ENCODE results near the gene STAG1. TPM values are rescaled to one million over a fixed set of nuclear protein-coding genes. Genes with fewer than 3 reads are reported as not detected.

Gene STAG1
- polyA plus RNA-seq, 3 donors: 7.2 to 10.0 (median 7.5) TPM

DNA sequence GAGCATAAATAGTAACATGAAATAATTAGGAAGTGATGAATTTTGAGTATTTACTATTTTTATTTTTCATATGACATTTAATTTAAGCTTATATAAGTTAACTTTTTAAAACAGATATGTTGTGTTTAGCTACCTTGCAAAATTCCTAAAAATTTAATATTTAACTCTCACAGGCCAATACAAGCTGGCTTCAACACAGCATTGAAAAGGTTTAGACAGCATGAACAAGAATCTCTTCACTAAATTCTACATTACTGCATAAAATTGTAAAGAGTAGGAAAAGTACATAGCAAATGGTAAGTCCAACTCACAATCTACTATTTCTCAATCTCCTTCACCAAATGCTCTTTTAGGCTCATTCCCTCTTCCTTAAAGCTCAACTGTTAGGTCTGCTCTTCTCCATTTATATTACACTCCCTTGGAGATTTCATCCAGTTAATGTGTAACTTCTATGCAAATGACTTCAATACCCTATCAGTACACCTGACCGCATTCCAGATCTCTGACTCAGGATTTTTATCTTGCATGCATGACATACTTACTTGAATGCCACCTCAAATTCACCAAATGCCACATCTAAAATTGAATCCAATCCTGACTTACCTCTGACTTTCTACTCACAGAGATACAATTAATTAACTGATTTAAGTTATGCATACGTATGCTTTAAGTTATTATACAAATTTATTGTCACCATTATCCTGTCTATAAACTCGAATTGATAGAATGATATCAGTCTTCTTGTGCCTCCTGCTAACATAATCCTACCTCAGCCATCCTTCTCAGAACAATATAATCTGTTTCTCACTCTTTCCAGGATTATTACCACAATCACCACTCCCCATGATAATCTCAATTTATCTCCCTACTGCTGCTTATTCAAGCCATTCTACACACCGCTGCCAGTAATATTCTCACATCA is 127.0 kb downstream of the STAG1 start:
- peak overlapping the region; percentile 2 for H3K9ac ChIP-seq (ENCODE audit: insufficient read depth, low read length, poor library complexity, severe bottlenecking)
- DNase-seq: no peak
- peak overlapping the region in 1 of 2 donors; percentile 47 for H3K27ac ChIP-seq (ENCODE audit: low read depth in 1 of 2, low read length in 2 of 2)
- peaks cover 38% of the 10 kb centered on the region for H3K4me1 Mint-ChIP-seq
- H3K36me3 Mint-ChIP-seq: peaks cover 18 to 27% of the 10 kb centered on the region in 2 donors
- peak overlapping the region; percentile 4 to 80 (median 55) for H3K27ac Mint-ChIP-seq
- H3K79me2 ChIP-seq (ENCODE audit: insufficient read depth, low read length): peaks cover 57% of the 10 kb centered on the region
- peak overlapping the region in 1 of 3 experiments; percentile 22 for H3K4me3 ChIP-seq (replicated peaks in 1 of 3; ENCODE audit: low read depth in 2 of 3, low read length in 3 of 3)
- intact Hi-C loops (cut with micrococcal nuclease): loop anchor here in 1 of 2 donors (5.0 kb wide), 1 partner anchor 127 kb away; the partner anchor contains the start of gene STAG1
- H4K20me1 ChIP-seq (ENCODE audit: insufficient read depth, low read length): no peaks in the 10 kb centered on the region
- 100% methylated on average over 2 of the region's 4 CpGs for WGBS (ENCODE audit: insufficient coverage)
- peaks cover 0 to 6% of the 10 kb centered on the region in 2 donors for H3K9me3 ChIP-seq (replicated peaks in 1 of 2; ENCODE audit: control insufficient read depth in 1 of 2, insufficient read depth in 1 of 2, low read length in 2 of 2)
- H3K4me1 ChIP-seq (ENCODE audit: control insufficient read depth in 1 of 2, insufficient read depth in 2 of 2, low read length in 2 of 2): peaks cover 38 to 49% of the 10 kb centered on the region in 2 donors
- no peaks in the 10 kb centered on the region for H3K27me3 Mint-ChIP-seq (ENCODE audit: low read depth in 3 of 3)
- peaks cover 0 to 16% of the 10 kb centered on the region in 2 donors for H3K36me3 ChIP-seq (replicated peaks in 1 of 2; ENCODE audit: control insufficient read depth in 1 of 2, insufficient read depth in 2 of 2, low read length in 2 of 2)
- H3K9me3 Mint-ChIP-seq: peaks cover 0 to 8% (median 5%) of the 10 kb centered on the region in 7 donors
- no peak overlapping the region for H2AFZ ChIP-seq (ENCODE audit: insufficient read depth, low read depth, low read length, poor library complexity, severe bottlenecking)
- H3K4me2 ChIP-seq (replicated peaks; ENCODE audit: extremely low read depth, low read length, poor library complexity, severe bottlenecking): peak overlapping the region; percentile 10
- H3K4me3 Mint-ChIP-seq: no peak overlapping the region
- H3K27me3 ChIP-seq (ENCODE audit: control insufficient read depth in 2 of 2, insufficient read depth in 2 of 2, low read length in 2 of 2): no peaks in the 10 kb centered on the region
- TF ChIP-seq, protein P1, sequence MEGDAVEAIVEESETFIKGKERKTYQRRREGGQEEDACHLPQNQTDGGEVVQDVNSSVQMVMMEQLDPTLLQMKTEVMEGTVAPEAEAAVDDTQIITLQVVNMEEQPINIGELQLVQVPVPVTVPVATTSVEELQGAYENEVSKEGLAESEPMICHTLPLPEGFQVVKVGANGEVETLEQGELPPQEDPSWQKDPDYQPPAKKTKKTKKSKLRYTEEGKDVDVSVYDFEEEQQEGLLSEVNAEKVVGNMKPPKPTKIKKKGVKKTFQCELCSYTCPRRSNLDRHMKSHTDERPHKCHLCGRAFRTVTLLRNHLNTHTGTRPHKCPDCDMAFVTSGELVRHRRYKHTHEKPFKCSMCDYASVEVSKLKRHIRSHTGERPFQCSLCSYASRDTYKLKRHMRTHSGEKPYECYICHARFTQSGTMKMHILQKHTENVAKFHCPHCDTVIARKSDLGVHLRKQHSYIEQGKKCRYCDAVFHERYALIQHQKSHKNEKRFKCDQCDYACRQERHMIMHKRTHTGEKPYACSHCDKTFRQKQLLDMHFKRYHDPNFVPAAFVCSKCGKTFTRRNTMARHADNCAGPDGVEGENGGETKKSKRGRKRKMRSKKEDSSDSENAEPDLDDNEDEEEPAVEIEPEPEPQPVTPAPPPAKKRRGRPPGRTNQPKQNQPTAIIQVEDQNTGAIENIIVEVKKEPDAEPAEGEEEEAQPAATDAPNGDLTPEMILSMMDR (IDR thresholded peaks at IDR 0.05): no peak

- H4K20me1 ChIP-seq (ENCODE audit: insufficient read depth, low read length): no peaks in the 10 kb centered on the region
- H3K79me2 ChIP-seq (ENCODE audit: insufficient read depth, low read length): peaks cover 59% of the 10 kb centered on the region
- no peak overlapping the region for H2AFZ ChIP-seq (ENCODE audit: insufficient read depth, low read depth, low read length, poor library complexity, severe bottlenecking)
- H3K4me1 ChIP-seq (ENCODE audit: control insufficient read depth in 1 of 2, insufficient read depth in 2 of 2, low read length in 2 of 2): peaks cover 44 to 56% of the 10 kb centered on the region in 2 donors
- H3K4me1 Mint-ChIP-seq: peaks cover 44% of the 10 kb centered on the region
- peak overlapping the region in 1 of 2 donors; percentile 51 for H3K4me3 Mint-ChIP-seq
- TF ChIP-seq, protein P1 (IDR thresholded peaks at IDR 0.05): no peak
- intact Hi-C loops (cut with micrococcal nuclease): loop anchor here in 1 of 2 donors (5.0 kb wide), 1 partner anchor 128 kb away; the partner anchor contains the start of gene STAG1
- DNase-seq: peak; percentile 49 to 79 (median 61)
- H3K4me2 ChIP-seq (replicated peaks; ENCODE audit: extremely low read depth, low read length, poor library complexity, severe bottlenecking): peak overlapping the region; percentile 10
- H3K36me3 Mint-ChIP-seq: peaks cover 14 to 19% of the 10 kb centered on the region in 2 donors
- peak overlapping the region in 1 of 3 experiments; percentile 22 for H3K4me3 ChIP-seq (replicated peaks in 1 of 3; ENCODE audit: low read depth in 2 of 3, low read length in 3 of 3)
- peak overlapping the region in 6 of 7 donors; percentile 38 to 92 (median 80) for H3K27ac Mint-ChIP-seq
- no peaks in the 10 kb centered on the region for H3K27me3 Mint-ChIP-seq (ENCODE audit: low read depth in 3 of 3)
- peaks cover 0 to 8% (median 5%) of the 10 kb centered on the region in 7 donors for H3K9me3 Mint-ChIP-seq
- H3K27ac ChIP-seq (ENCODE audit: low read depth in 1 of 2, low read length in 2 of 2): peak overlapping the region in 1 of 2 donors; percentile 47
- no peaks in the 10 kb centered on the region for H3K27me3 ChIP-seq (ENCODE audit: control insufficient read depth in 2 of 2, insufficient read depth in 2 of 2, low read length in 2 of 2)
- H3K36me3 ChIP-seq (replicated peaks in 1 of 2; ENCODE audit: control insufficient read depth in 1 of 2, insufficient read depth in 2 of 2, low read length in 2 of 2): peaks cover 0 to 12% of the 10 kb centered on the region in 2 donors
- peak overlapping the region; percentile 2 for H3K9ac ChIP-seq (ENCODE audit: insufficient read depth, low read length, poor library complexity, severe bottlenecking)
- H3K9me3 ChIP-seq (replicated peaks in 1 of 2; ENCODE audit: control insufficient read depth in 1 of 2, insufficient read depth in 1 of 2, low read length in 2 of 2): peaks cover 0 to 6% of the 10 kb centered on the region in 2 donors
- no CpG with 5 or more reads among the region's 3 CpGs for WGBS (ENCODE audit: insufficient coverage)
These were observed 127.8 kb downstream of the STAG1 start for GRCh38 chr3:136624371-136624770.

Data from CD14-positive monocyte (primary cell).